T-helper 2 cell treated with Interferon-gamma antibody and Interleukin-4, amounts not matched to agents 5 μg/mL and 100 μg/mL, for 36 hours (primary cell): Measurements from ENCODE around the gene SPG21.
A peak's percentile ranks its signal among the peaks of the same experiment; 100 is the strongest.

Experiments used
- DNase-seq: peaks from one replicate; pipeline ENCODE4 v3.0.0; 2021; ENCODE audit warnings: low spot score
- H3K27ac Mint-ChIP-seq: one replicate; pipeline ENCODE4 v1.8.0; 2021; ENCODE audit warnings: mild to moderate bottlenecking, mixed read lengths
- H3K27me3 Mint-ChIP-seq: one replicate; pipeline ENCODE4 v1.8.0; 2021; ENCODE audit warnings: low read depth, mixed read lengths
- H3K36me3 Mint-ChIP-seq: one replicate; pipeline ENCODE4 v1.8.0; 2021; ENCODE audit warnings: low read depth, mixed read lengths
- H3K4me1 Mint-ChIP-seq: one replicate; pipeline ENCODE4 v1.8.0; 2021; ENCODE audit warnings: low read depth, mixed read lengths
- H3K4me3 Mint-ChIP-seq: one replicate; pipeline ENCODE4 v1.8.0; 2022; ENCODE audit warnings: mild to moderate bottlenecking, moderate library complexity, mixed read lengths
- H3K9me3 Mint-ChIP-seq: one replicate; pipeline ENCODE4 v1.8.0; 2021; ENCODE audit warnings: mixed read lengths

Gene SPG21

GRCh38 chr15:64943512-64944225, 46.0 kb downstream of the SPG21 start:
- H3K27me3 Mint-ChIP-seq, result peaks cover 2% of the 10 kb centered on the region
- no peak for DNase-seq
- no peak overlapping the region for H3K4me3 Mint-ChIP-seq
- no peaks in the 10 kb centered on the region for H3K36me3 Mint-ChIP-seq
- H3K4me1 Mint-ChIP-seq, result no peaks in the 10 kb centered on the region
- H3K27ac Mint-ChIP-seq, result no peak overlapping the region
- no peaks in the 10 kb centered on the region for H3K9me3 Mint-ChIP-seq

- Mint-ChIP-seq H3K4me3 (no peak overlapping the region), H3K9me3 (no peaks in the 10 kb centered on the region), H3K27me3 (peaks cover 2% of the 10 kb centered on the region), H3K4me1 (no peaks in the 10 kb centered on the region), H3K36me3 (no peaks in the 10 kb centered on the region), H3K27ac (no peak overlapping the region)
- no peak for DNase-seq
These were observed 47.4 kb downstream of the SPG21 start for GRCh38 chr15:64942356-64942755.

GRCh38 chr15:64938192-64938591, 51.5 kb downstream of the SPG21 start:
- no peaks in the 10 kb centered on the region for H3K9me3 Mint-ChIP-seq
- DNase-seq, result no peak
- no peak overlapping the region for H3K27ac Mint-ChIP-seq
- no peaks in the 10 kb centered on the region for H3K36me3 Mint-ChIP-seq
- peaks cover 2% of the 10 kb centered on the region for H3K27me3 Mint-ChIP-seq
- H3K4me3 Mint-ChIP-seq, result no peak overlapping the region
- H3K4me1 Mint-ChIP-seq, result no peaks in the 10 kb centered on the region

- Mint-ChIP-seq H3K4me3 (no peak overlapping the region), H3K27me3 (no peaks in the 10 kb centered on the region), H3K4me1 (peaks cover 4% of the 10 kb centered on the region), H3K9me3 (no peaks in the 10 kb centered on the region), H3K27ac (no peak overlapping the region), H3K36me3 (no peaks in the 10 kb centered on the region)
- no peak for DNase-seq
These were observed 55.7 kb downstream of the SPG21 start for GRCh38 chr15:64934023-64934422.

GRCh38 chr15:64931381-64931780, 58.3 kb downstream of the SPG21 start:
- Mint-ChIP-seq H3K4me1 (peaks cover 9% of the 10 kb centered on the region), H3K9me3 (no peaks in the 10 kb centered on the region), H3K27me3 (no peaks in the 10 kb centered on the region), H3K27ac (no peak overlapping the region), H3K36me3 (no peaks in the 10 kb centered on the region), H3K4me3 (no peak overlapping the region)
- DNase-seq, result no peak

GRCh38 chr15:64930778-64931371, 58.8 kb downstream of the SPG21 start:
- H3K9me3 Mint-ChIP-seq, result no peaks in the 10 kb centered on the region
- H3K27ac Mint-ChIP-seq, result peak overlapping the region; percentile 21
- no peaks in the 10 kb centered on the region for H3K27me3 Mint-ChIP-seq
- DNase-seq, result no peak
- H3K4me3 Mint-ChIP-seq, result no peak overlapping the region
- H3K4me1 Mint-ChIP-seq, result peaks cover 9% of the 10 kb centered on the region
- no peaks in the 10 kb centered on the region for H3K36me3 Mint-ChIP-seq

- H3K4me3 Mint-ChIP-seq, result no peak overlapping the region
- H3K27me3 Mint-ChIP-seq, result no peaks in the 10 kb centered on the region
- no peaks in the 10 kb centered on the region for H3K9me3 Mint-ChIP-seq
- DNase-seq, result no peak
- no peaks in the 10 kb centered on the region for H3K36me3 Mint-ChIP-seq
- peaks cover 10% of the 10 kb centered on the region for H3K4me1 Mint-ChIP-seq
- no peak overlapping the region for H3K27ac Mint-ChIP-seq
These were observed 59.6 kb downstream of the SPG21 start for GRCh38 chr15:64930019-64930652.

GRCh38 chr15:64928626-64929220, 61.0 kb downstream of the SPG21 start:
- Mint-ChIP-seq H3K36me3 (no peaks in the 10 kb centered on the region), H3K4me3 (no peak overlapping the region), H3K27me3 (no peaks in the 10 kb centered on the region), H3K27ac (no peak overlapping the region), H3K9me3 (no peaks in the 10 kb centered on the region), H3K4me1 (peaks cover 10% of the 10 kb centered on the region)
- no peak for DNase-seq

GRCh38 chr15:64926661-64927060, 63.1 kb downstream of the SPG21 start:
- Mint-ChIP-seq H3K4me1 (peaks cover 10% of the 10 kb centered on the region), H3K27ac (no peak overlapping the region), H3K36me3 (no peaks in the 10 kb centered on the region), H3K4me3 (no peak overlapping the region), H3K9me3 (no peaks in the 10 kb centered on the region), H3K27me3 (no peaks in the 10 kb centered on the region)
- DNase-seq, result no peak

GRCh38 chr15:64925335-64926330, 64.1 kb downstream of the SPG21 start:
- no peak for DNase-seq
- no peak overlapping the region for H3K4me3 Mint-ChIP-seq
- H3K9me3 Mint-ChIP-seq, result no peaks in the 10 kb centered on the region
- H3K27ac Mint-ChIP-seq, result no peak overlapping the region
- no peaks in the 10 kb centered on the region for H3K27me3 Mint-ChIP-seq
- H3K36me3 Mint-ChIP-seq, result no peaks in the 10 kb centered on the region
- H3K4me1 Mint-ChIP-seq, result peaks cover 8% of the 10 kb centered on the region

GRCh38 chr15:64923546-64923945, 66.2 kb downstream of the SPG21 start:
- DNase-seq, result no peak
- Mint-ChIP-seq H3K4me3 (no peak overlapping the region), H3K27ac (no peak overlapping the region), H3K36me3 (no peaks in the 10 kb centered on the region), H3K9me3 (no peaks in the 10 kb centered on the region), H3K4me1 (peaks cover 6% of the 10 kb centered on the region), H3K27me3 (no peaks in the 10 kb centered on the region)

GRCh38 chr15:64921711-64922110, 68.0 kb downstream of the SPG21 start:
- H3K27ac Mint-ChIP-seq, result no peak overlapping the region
- H3K36me3 Mint-ChIP-seq, result no peaks in the 10 kb centered on the region
- DNase-seq, result no peak
- no peaks in the 10 kb centered on the region for H3K27me3 Mint-ChIP-seq
- no peaks in the 10 kb centered on the region for H3K9me3 Mint-ChIP-seq
- H3K4me1 Mint-ChIP-seq, result peaks cover 1% of the 10 kb centered on the region
- H3K4me3 Mint-ChIP-seq, result no peak overlapping the region

GRCh38 chr15:64919721-64920120, 70.0 kb downstream of the SPG21 start:
- H3K27ac Mint-ChIP-seq, result no peak overlapping the region
- H3K4me3 Mint-ChIP-seq, result no peak overlapping the region
- no peaks in the 10 kb centered on the region for H3K36me3 Mint-ChIP-seq
- peaks cover 3% of the 10 kb centered on the region for H3K4me1 Mint-ChIP-seq
- DNase-seq, result no peak
- no peaks in the 10 kb centered on the region for H3K9me3 Mint-ChIP-seq
- no peaks in the 10 kb centered on the region for H3K27me3 Mint-ChIP-seq
